HG03520 (cell line): Measurements from ENCODE around the gene PRRX2.

Experiments used
- ATAC-seq: cut with Tn5 transposase; IDR thresholded peaks from one replicate; pipeline ENCODE4 v1.9.1; 2021; ENCODE audit warnings: mild to moderate bottlenecking, moderate library complexity; ENCODE audit not compliant: unreplicated experiment

The PRRX2 gene

DNA sequence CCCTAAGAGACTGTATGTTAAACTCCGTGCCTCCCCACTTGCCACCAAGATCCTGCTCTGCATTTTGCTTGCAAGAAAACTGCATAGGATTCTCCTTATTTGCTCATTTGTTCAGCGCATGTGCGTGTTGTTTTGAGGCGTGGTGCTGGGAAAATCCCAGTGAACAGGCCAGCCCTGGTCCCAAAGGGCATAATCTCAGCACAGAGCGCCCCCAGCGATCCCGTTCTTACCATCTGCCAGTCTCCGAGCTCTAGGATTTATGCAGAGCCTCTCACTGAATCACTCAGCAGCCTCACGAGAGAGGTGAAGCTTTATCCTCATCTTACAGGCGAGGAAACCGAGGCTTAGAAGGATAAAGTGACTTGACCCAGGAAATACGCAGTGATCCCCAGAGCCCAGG, 11.5 kb downstream of the PRRX2 start:
- ATAC-seq = no peak

DNA sequence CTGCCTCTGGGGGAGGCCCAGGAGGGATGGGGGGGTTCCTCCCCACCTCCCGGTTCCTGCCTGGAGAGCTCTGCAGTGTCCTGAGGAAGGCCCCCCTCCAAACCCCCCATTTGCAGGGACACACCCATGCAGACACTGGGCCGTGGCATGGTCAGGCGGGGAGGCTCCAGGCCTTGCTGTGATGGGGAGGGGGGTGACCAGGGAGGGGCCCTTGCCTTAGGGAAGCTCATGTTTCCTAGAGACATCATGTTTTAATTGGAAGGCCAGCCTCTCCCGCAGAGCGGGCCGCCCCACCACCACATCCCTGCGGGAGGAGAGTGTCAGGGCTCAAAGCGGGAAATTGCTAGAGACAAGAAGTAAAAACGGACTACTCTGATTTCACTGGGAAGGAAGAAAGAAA, 12.0 kb downstream of the PRRX2 start:
- no peak for ATAC-seq

DNA sequence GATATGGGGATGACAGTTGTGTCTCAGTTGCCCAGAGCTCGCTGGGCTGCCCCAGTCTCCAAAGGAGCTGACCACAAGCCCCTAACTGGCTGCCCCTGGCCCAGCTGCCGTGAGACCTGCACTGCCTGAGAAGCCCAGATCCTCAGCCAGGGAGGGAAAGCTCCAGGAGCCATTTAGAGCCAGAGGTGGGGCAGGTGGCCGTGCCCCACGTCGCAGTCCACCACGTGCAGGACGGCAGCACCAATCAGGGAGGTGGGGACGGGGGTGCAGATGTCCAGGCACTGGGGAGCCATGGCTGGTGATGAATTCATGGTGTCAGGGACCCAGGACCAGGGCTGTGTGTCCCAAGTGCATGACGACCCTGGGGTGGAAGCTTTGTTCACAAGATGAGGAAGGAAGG, 13.4 kb downstream of the PRRX2 start:
- no peak for ATAC-seq

DNA sequence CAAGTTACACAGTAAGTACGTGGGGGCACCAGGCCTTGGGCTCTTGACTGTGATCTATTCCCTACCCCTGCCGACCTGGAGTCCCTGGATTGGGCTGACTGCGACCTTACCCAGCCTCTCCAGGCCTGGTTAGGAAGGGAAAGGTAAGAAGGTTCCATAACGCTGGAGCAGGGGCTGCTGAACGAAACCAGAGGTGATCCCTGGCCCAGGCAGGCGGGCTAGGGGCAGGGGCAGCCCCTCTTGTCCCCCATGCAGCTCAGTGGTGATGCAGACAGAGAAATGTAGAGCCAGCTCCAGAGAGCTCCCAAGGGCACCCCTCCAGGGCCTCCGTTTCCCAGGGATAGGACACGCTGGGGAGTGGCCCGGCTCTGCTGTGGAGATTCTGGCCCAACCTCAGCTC, 14.1 kb downstream of the PRRX2 start:
- no peak for ATAC-seq

DNA sequence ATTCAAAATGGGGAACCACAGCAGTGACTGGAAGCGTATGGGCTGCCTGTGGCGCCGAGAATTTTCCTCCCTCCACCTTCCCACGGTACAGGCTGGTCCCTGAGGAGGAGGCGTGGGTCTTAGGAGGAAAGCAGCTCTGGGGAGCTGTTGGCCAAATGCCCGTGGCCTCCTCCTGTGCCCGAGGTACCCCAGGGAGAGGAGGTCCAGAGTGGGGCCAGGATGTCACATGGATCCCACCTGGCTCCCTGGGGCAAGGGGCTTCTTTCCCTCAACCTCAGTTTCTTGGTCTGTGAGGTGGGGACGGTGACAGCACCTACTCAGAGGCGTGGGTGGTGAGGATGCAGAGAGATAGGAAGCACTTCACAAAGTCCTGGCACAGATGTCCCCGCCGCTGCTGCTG, 16.5 kb downstream of the PRRX2 start:
- ATAC-seq = no peak

DNA sequence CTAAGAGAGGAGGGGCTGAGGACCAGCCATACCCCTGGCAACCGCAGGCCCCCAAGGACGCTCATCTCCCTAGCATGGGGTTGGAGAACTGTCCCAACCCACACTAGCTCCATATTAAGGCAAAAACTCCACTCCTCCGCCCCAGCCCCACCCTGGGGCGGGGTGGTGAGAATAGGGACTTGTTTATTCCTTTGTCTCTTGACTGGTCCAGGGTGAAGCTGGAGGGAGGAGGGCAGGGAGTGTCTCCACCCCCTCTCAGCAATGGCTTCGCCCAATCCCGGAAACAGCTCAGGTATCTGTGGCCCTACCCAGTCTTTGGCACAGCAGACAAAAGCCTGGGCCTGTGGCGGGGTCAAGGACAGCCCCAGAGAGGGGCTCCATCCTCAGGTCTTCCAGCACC, 16.9 kb downstream of the PRRX2 start:
- no peak for ATAC-seq

DNA sequence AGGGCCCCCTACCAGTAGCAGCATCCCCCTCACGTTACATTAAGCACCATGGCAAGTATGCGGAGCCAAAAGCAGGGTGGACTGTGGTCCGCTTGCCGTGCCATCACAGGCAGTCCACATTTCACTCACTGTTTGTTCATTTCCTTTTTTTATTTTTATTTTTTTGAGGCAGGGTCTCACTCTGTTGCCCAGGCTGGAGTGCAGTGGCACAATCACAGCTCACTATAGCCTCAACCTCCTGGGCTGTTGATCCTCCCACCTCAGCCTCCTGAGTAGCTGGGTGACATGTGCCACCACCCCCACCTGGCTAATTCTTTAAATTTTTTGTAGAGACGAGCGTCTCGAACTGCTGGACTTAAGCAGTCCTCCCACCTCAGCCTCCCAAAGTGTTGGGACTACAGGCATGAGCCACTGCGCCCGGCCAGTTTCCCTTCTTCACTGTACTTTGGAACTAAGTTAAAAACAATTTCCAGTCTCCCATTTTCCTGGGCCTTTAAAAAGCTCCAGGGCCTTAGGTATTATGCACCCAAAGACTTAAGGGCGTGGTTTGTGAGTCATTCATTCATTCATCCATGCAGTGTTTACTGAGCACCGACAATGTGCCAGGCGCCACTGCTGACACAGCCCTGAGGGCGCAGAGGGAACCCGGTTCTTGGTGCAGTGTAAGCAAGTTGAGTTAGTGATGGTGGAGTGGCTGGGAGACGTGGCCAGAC, 19.9 kb downstream of the PRRX2 start:
- no peak for ATAC-seq

DNA sequence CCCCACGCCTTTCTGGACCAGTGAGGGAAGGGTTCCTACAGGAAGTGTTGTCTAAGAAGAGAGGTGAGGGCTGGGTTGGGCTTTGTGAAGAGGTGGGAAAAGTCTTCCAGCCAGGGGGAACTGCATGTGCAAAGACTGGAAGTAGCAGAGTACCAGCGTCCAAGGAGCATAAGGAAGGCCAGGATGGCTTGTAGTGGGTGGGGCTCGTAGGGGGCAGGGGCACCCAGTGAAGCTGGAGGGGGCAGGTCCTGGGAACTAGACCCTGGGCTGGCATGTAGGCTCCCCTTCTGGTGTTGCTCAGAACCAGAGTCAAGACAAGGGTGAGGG, 20.4 kb downstream of the PRRX2 start:
- ATAC-seq = no peak

DNA sequence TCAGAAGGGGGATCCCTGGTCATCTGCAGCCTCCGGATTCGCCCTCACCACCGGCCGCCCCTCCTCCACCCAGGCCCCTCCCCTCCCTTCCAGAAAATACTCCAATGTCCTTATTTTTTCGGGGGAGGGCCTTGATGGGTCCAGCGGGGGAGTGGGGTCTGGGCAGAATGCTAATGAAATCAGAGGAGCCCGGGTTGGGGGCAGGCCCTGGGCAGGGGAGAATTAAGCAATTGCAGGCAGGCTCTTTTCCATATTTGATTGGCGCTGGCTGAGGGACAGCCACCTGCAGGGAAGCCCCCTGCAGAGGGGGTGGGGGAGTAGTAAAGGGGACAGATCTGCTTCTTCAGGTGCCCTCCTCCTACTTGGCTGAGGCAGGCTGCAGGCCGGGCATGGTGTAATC, 21.3 kb downstream of the PRRX2 start:
- ATAC-seq = no peak

DNA sequence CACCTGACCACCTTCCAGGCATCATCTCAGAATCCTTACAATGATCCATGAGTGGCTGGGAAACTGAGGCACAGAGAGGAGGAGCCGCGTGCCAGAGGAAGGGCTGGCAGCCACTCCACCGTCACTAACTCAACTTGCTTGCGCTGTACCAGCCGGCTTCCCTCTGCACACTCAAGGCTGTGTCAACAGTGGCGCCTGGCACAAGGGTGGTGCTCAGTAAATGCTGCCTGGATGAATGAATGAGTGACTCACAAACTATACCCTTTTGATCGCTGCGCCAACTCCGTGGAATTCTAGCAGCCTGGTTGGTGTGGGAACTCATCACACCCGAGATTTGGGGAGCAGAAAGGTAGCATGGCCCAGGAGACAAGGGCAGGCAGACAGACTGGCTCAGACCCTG, 21.9 kb downstream of the PRRX2 start:
- ATAC-seq = no peak

DNA sequence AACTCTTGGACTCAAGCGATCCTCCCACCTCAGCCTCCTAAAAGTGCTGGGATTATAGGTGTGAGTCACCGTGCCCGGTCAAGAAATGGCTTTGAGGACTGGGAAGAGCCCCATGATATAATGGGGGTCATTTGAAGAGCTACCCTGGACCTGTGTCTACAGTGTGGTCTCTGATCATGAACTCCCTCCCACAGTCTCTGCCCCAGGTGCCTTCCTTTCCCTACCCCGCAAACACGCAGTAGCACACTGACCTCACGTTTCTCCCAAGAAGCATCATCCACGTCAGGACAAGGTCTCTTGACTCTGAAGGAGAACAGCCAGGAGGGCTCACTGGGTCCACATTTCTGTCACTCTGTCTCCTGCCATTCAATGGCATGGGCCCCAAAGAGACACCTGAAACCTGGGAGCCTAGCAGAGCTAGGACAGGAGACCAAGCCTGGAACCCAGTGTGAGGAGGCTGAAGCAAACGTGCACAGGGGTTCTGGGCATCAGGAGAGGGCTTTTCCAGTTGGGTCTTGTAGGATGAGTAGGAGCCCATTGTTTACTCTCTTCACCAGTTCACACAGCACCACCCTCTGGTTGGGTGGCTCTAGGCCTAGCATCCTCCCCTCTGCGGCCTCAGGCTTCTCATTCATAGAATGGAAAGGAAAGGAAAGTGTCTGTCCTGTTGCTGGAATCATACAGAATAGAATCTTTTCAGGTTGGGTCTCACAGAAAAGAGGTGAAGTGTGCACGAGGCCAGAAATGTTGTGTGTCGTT, 23.0 kb downstream of the PRRX2 start:
- ATAC-seq = no peak

DNA sequence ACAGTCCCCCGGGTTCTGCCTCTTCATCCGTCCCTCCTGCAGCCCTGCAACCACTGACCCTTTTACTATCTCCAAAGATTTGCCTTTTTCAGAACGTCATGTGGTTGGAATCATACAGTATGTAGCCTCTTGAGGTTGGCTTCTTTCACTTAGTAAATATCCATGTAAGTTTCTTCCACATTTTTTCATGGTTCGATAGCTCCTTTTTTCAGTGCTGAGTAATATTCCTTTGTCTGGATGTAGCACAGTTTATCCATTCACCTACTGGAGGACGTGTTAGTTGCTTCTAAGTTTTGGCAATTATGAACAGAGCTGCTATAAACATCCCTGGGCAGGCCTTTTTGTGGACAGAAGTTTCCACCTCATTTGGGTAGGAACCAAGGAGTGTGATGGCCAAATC, 27.1 kb downstream of the PRRX2 start:
- no peak for ATAC-seq

DNA sequence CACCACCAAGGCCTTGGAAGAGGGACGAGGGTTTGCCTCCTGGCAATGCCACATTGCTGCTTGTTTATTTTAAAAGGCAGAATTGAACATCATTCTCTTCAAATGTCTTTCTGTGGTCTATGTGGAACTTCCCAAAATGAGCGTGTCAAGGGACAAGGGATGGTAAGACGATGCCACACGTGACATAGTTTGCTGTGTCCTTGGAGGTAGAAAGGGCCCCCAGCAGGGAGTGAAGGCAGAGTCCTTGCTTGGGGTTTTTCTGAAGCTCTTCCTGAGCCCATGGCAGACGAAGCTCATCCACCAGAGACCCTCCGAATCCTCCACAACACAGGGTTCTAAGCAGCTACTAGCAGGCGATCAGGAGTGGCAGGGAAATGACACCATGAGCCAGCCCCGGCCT, 28.3 kb downstream of the PRRX2 start:
- ATAC-seq = no peak

DNA sequence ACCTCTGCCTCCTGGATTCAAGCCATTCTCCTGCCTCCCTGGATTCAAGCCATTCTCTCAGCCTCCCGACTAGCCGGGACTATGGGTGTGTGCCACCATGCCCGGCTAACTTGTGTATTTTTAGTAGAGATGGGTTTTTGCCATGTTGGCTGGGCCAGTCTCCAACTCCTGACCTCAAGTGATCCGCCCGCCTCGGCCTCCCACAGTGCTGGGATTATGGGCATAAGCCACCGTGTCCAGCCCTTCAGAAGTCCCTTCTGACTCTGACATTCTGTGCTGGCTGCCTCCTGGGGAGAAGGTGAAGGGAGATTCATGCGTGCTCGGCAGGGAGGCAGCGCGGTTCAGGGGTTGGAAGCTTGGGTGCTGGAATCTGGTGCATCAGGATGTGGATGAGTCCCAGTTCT, 28.8 kb downstream of the PRRX2 start:
- no peak for ATAC-seq

DNA sequence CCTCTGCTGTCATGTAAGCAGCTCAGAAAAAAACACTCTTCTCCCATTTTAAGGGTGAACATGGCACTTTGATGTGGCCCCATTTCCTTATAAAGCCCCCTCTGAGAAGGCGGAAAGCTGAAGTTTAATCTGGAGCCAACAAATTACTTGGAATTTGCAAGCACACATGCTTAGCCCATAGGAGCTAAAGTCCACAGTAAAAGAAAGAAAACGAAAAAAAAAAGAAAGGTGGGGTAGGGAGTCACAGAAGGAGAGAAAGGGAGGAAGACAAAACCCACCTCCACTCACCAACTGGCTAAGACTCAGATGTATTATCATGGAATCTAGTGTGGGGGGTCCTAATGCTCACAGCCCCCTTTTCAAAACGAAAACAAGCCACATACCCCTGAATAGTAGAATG, 30.4 kb downstream of the PRRX2 start:
- no peak for ATAC-seq

DNA sequence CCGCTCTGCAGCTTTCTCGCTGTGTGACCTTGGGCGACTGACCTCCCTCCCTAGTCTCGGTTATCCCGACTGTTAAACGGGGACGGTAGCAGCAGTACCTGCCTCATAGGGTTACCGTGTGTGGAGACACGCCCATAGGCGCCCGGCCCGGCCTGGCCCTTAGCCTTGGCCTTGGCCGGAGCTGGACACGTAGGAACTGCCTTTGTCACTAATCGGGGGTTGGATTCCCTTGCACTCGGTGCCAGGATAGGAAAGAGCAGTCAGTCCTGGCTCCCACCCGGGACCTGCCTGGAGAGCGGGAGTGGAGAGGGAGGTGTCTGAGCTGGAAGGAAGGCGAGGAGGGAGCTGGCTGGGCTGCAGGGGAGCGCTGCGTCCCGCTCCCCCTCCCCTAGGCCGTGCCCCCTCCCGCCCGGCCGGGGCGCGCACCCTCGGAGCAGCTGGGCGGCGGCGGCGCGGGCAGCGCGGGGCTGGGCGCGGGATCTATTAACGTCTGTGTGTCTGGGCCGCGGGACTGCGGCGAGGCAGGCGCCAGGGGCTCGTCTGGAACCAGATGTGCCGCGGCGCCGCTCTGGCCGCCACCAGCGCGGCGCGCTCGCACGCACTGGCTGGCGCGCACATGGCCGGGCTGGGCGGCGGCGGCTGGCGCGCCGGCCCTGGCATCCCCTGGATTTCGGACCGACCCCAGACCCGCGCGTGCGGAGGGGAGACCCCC, 31.7 kb downstream of the PRRX2 start:
- ATAC-seq = no peak

DNA sequence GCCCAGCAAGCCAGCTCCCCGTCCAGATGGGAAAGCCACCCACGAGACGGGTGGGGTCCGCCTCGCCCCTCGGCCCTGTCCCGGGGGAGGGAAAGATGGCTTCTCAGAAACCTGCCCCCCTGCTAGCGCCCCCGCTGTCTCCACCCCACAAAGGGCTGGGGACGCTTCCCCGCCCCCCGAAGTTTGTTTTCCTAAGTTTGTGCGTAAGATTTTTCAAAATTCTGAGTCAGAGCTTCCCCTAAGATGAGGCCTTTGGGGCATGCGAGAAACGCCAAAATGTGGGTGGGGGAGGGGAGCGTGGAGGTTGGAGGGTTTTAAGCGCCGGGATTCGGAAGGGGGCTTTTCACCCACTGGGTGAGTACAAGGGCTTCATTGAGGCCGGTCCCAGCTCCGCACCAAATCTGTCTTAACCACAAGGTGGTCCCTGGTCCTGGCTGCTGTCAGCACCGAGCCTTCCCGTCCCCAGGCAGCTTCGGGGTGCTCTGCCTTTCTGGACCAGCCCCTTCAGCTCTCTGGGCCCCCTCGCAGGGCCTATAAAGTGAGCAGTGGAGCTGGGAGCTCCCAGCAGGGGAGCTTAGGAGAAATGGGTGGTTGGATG, 32.3 kb downstream of the PRRX2 start:
- no peak for ATAC-seq

DNA sequence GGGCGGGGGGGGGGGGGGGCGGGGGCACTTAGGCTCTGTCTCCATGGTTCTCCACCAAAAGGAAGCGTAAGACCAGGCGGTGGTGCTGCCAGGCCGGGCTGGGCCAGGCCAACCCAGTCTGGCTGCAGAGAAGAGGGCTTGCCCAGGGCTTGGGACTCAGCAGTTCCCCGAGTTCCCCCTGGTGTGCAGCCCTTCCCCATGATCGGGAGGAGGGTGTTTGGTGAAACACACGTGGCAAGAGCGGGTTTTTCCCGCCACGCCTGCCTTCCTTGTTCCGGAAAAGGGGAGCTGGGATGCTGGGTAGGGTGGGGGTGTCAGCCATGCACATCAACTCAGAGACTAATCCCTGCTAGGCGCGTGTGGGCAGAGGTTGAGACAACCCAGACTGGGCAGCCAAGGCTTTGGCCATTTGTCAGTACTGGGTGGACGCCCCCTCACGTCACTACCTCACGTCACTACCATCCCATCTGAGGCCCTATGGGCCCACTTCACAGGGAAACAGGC, 32.9 kb downstream of the PRRX2 start:
- no peak for ATAC-seq

DNA sequence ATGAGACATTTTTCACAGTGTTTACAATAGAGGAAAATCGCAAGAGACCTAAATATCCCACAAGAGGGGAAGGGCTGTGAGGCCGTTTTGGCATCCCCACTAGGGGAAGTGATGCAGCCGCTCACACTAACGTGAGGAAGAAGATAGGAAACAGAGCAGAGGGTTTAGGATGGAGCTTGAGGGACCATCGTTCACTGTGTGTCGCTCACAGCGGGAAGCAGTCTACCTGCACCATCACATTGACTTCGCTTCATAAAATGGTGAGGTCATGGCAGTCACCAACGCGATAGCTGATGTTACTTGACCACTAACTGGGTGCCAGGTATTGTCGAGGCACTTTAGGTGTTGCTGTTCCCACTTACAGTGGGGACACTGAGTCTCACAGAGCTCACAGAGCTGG, 35.6 kb downstream of the PRRX2 start:
- ATAC-seq = no peak

DNA sequence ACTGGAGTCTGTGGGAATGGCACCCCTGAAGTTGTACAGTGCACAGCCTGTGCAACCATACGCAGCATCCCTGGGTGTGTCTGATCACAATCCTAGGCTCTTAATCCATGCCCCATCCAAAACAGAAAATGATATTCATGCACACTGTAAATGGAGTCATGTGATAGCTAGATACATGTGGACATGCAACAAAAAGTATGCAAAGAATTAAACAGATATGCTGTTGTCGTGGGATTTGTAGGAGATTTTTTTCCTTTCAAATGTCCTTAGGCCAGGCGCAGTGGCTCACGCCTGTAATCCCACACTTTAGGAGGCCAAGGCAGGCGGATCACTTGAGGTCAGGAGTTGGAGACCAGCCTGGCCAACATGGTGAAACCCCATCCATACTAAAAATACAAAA, 36.1 kb downstream of the PRRX2 start:
- no peak for ATAC-seq

DNA sequence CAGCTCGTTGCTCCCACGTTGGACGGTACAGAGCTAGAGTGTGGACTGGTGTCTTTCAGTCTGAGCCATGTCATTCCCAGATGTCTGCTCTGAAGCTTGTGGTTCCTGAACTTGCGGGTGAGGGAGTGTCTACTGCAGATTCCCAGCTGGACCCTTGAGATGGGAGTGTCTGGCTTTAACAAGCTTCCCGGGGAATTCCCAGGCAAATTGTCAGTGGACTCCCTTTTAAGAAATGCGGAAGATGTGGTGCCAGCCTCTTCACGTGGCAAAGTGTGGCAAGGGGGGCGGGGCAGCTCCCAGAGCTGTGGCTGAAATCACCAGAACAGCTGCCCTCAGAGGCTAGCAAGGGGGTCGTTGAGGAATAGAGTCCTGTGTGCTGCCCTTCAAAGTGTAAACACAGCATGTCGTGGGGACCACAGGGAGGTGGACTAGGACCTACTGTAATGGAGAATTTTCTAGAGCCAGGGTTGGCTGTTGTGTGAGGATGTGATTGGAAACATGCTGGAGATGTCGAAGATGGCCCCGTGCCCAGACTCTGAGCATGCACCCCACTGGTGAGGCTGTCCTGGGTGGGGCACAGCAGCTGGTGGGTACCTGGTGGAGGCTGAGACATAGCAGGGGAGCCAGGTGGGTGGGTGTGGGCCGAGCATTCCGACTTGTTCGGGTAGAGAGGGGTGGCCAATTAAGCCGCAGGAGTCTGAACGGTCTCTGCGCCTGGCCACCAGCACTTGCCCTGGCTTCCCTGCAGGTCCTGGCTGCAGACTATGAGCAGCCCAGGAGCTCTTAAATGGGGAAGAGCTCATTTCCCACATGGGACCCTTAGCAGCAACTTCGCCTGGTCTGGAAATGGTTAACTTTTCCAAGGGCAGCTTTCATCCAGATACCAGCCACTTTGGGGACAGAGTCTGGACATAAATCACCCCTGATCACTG, 37.4 kb downstream of the PRRX2 start:
- ATAC-seq = no peak
